Measurements from ENCODE around the gene KNDC1. TPM values are rescaled to one million over a fixed set of nuclear protein-coding genes. Genes with fewer than 3 reads are reported as not detected.

The KNDC1 gene
- total RNA-seq, 4 donors from 2014 or later = 3.7 to 5.9 (median 4.8) TPM

- TF ChIP-seq CTCF (IDR thresholded peaks at IDR 0.05) (no peak), EP300 (IDR thresholded peaks at IDR 0.05) (no peak)
- Histone ChIP-seq H3K27me3 (peaks cover 0 to 6% of the 10 kb centered on the region in 2 donors), H3K4me3 (no peak overlapping the region), H3K4me1 (peaks cover 0 to 10% (median 0%) of the 10 kb centered on the region in 4 donors), H3K27ac (no peak overlapping the region), H3K9me3 (peaks cover 0 to 9% (median 0%) of the 10 kb centered on the region in 4 donors), H3K36me3 (no peaks in the 10 kb centered on the region)
- whole genome bisulfite sequencing, 2 donors = 88% methylated on average over 37 to 42 of the region's 57 CpGs
- no peak for DNase-seq (ENCODE audit: low spot score in 2 of 2)
These were observed 33.4 kb upstream of the KNDC1 start for GRCh38 chr10:133126431-133127290.

- no peaks in the 10 kb centered on the region for H3K36me3 ChIP-seq
- no peak for DNase-seq (ENCODE audit: low spot score in 2 of 2)
- TF ChIP-seq CTCF (IDR thresholded peaks at IDR 0.05) = no peak
- TF ChIP-seq POLR2A (IDR thresholded peaks at IDR 0.05) = no peak
- TF ChIP-seq EP300 (IDR thresholded peaks at IDR 0.05) = no peak
- WGBS, 2 donors = 74 to 87% methylated on average over 31 to 32 of the region's 36 CpGs
- peaks cover 0 to 6% of the 10 kb centered on the region in 2 donors for H3K27me3 ChIP-seq
- peaks cover 0 to 4% (median 0%) of the 10 kb centered on the region in 4 donors for H3K4me1 ChIP-seq
- no peak overlapping the region for H3K4me3 ChIP-seq
- peaks cover 0 to 9% (median 0%) of the 10 kb centered on the region in 4 donors for H3K9me3 ChIP-seq
- no peak overlapping the region for H3K27ac ChIP-seq
These were observed 32.5 kb upstream of the KNDC1 start for GRCh38 chr10:133127291-133128125.

- H3K4me1 ChIP-seq = peaks cover 0 to 4% (median 0%) of the 10 kb centered on the region in 4 donors
- WGBS, 2 donors = 96% methylated on average over 56 to 65 of the region's 83 CpGs
- H3K27ac ChIP-seq = no peak overlapping the region
- no peak overlapping the region for H3K4me3 ChIP-seq
- peaks cover 0 to 9% (median 0%) of the 10 kb centered on the region in 4 donors for H3K9me3 ChIP-seq
- H3K27me3 ChIP-seq = peaks cover 0 to 6% of the 10 kb centered on the region in 2 donors
- H3K36me3 ChIP-seq = no peaks in the 10 kb centered on the region
- no peak for TF ChIP-seq EP300 (IDR thresholded peaks at IDR 0.05)
- DNase-seq (ENCODE audit: low spot score in 2 of 2) = peak in 1 of 2 donors; percentile 9
These were observed 31.6 kb upstream of the KNDC1 start for GRCh38 chr10:133128126-133129070.

- Histone ChIP-seq H3K27ac (no peak overlapping the region), H3K4me1 (peaks cover 0 to 4% (median 0%) of the 10 kb centered on the region in 4 donors), H3K36me3 (no peaks in the 10 kb centered on the region), H3K27me3 (peaks cover 0 to 4% of the 10 kb centered on the region in 2 donors), H3K4me3 (no peak overlapping the region), H3K9me3 (peaks cover 0 to 9% (median 0%) of the 10 kb centered on the region in 4 donors)
- TF ChIP-seq EP300 (IDR thresholded peaks at IDR 0.05) (no peak), POLR2A (IDR thresholded peaks at IDR 0.05) (no peak), CTCF (IDR thresholded peaks at IDR 0.05) (no peak)
- 66 to 70% methylated on average over 36 to 37 of the region's 39 CpGs for WGBS, 2 donors
- DNase-seq (ENCODE audit: low spot score in 2 of 2) = no peak
These were observed 30.8 kb upstream of the KNDC1 start for GRCh38 chr10:133129071-133129858.
